NT2/D1 (cell line): ENCODE data around the gene NECTIN1.

Experiments
- DNase-seq: peaks from one replicate; pipeline ENCODE4 v3.0.0-alpha.2; 2011; ENCODE audit warnings: low read depth, low spot score
- H3K27me3 ChIP-seq: 2 replicates; pipeline ENCODE4 v1.6.0; 2011; ENCODE audit warnings: mild to moderate bottlenecking; ENCODE audit not compliant: insufficient read length, insufficient read depth
- H3K36me3 ChIP-seq: 2 replicates; pipeline ENCODE4 v1.6.1; 2011; ENCODE audit warnings: mild to moderate bottlenecking, low read length, mixed read lengths; ENCODE audit not compliant: insufficient read depth, insufficient read length
- H3K4me1 ChIP-seq: 2 replicates; pipeline ENCODE4 v1.5.1; 2011; ENCODE audit not compliant: insufficient read depth, insufficient read length
- H3K4me3 ChIP-seq: 2 replicates; pipeline ENCODE4 v1.5.1; 2011; ENCODE audit warnings: low read depth; ENCODE audit not compliant: insufficient read length
- H3K9ac ChIP-seq: 2 replicates; pipeline ENCODE4 v1.6.0; 2011; ENCODE audit warnings: low read depth; ENCODE audit not compliant: insufficient read length
- H3K9me3 ChIP-seq: 2 replicates; pipeline ENCODE4 v1.5.1; 2011; ENCODE audit warnings: mild to moderate bottlenecking, low read length; ENCODE audit not compliant: insufficient read depth
- SUZ12 ChIP-seq: IDR thresholded peaks from 2 replicates; pipeline ENCODE4 v1.6.1; 2011; ENCODE audit not compliant: insufficient read length, insufficient read depth; ENCODE audit errors: extremely low read depth
- YY1 ChIP-seq: IDR thresholded peaks from 2 replicates; pipeline ENCODE4 v1.6.1; 2011; ENCODE audit not compliant: insufficient read length, insufficient read depth
- ZNF274 ChIP-seq: IDR thresholded peaks from 2 replicates; pipeline ENCODE4 v1.6.1; 2011; ENCODE audit warnings: mild to moderate bottlenecking, low read depth, low read length

Gene NECTIN1

GRCh38 chr11:119721129-119722120 is 7.6 kb downstream of the NECTIN1 start:
- no peak for DNase-seq
- peaks cover 32% of the 10 kb centered on the region for H3K4me1 ChIP-seq
- H3K9me3 ChIP-seq = no peaks in the 10 kb centered on the region
- no peak for TF ChIP-seq SUZ12
- no peak for TF ChIP-seq ZNF274
- TF ChIP-seq YY1 = no peak
- no peak overlapping the region for H3K4me3 ChIP-seq
- no peak overlapping the region for H3K9ac ChIP-seq
- no peaks in the 10 kb centered on the region for H3K27me3 ChIP-seq
- peaks cover 28% of the 10 kb centered on the region for H3K36me3 ChIP-seq

- no peak for DNase-seq
- no peak overlapping the region for H3K9ac ChIP-seq
- no peak for TF ChIP-seq ZNF274
- no peak for TF ChIP-seq YY1
- no peak for TF ChIP-seq SUZ12
- no peak overlapping the region for H3K4me3 ChIP-seq
- H3K9me3 ChIP-seq = no peaks in the 10 kb centered on the region
- peaks cover 35% of the 10 kb centered on the region for H3K4me1 ChIP-seq
- H3K27me3 ChIP-seq = no peaks in the 10 kb centered on the region
- H3K36me3 ChIP-seq = peaks cover 26% of the 10 kb centered on the region
These were observed 8.6 kb downstream of the NECTIN1 start for GRCh38 chr11:119720311-119720913.

GRCh38 chr11:119717839-119718534 is 11.0 kb downstream of the NECTIN1 start:
- Histone ChIP-seq H3K4me1 (peaks cover 27% of the 10 kb centered on the region), H3K27me3 (no peaks in the 10 kb centered on the region), H3K36me3 (peaks cover 20% of the 10 kb centered on the region), H3K4me3 (no peak overlapping the region), H3K9ac (no peak overlapping the region), H3K9me3 (no peaks in the 10 kb centered on the region)
- TF ChIP-seq SUZ12 (no peak), YY1 (no peak)
- DNase-seq = no peak

- DNase-seq = no peak
These were observed 12.2 kb downstream of the NECTIN1 start for GRCh38 chr11:119716582-119717498.

GRCh38 chr11:119714590-119714989 is 14.4 kb downstream of the NECTIN1 start:
- Histone ChIP-seq H3K4me3 (no peak overlapping the region), H3K27me3 (no peaks in the 10 kb centered on the region), H3K4me1 (peaks cover 33% of the 10 kb centered on the region), H3K9ac (no peak overlapping the region), H3K9me3 (no peaks in the 10 kb centered on the region), H3K36me3 (peaks cover 12% of the 10 kb centered on the region)
- no peak for DNase-seq
- TF ChIP-seq ZNF274 = no peak
- no peak for TF ChIP-seq SUZ12
- TF ChIP-seq YY1 = no peak

More at GRCh38 chr11:119716582-119717498, 12.2 kb downstream of the NECTIN1 start:
- TF ChIP-seq ZNF274 = no peak
- TF ChIP-seq SUZ12 = no peak
- no peak for TF ChIP-seq YY1
- H3K36me3 ChIP-seq = peaks cover 20% of the 10 kb centered on the region
- no peaks in the 10 kb centered on the region for H3K27me3 ChIP-seq
- H3K4me1 ChIP-seq = peaks cover 29% of the 10 kb centered on the region
- H3K9me3 ChIP-seq = no peaks in the 10 kb centered on the region
- H3K4me3 ChIP-seq = no peak overlapping the region
- H3K9ac ChIP-seq = no peak overlapping the region

- peaks cover 33% of the 10 kb centered on the region for H3K4me1 ChIP-seq
- no peaks in the 10 kb centered on the region for H3K9me3 ChIP-seq
- no peak overlapping the region for H3K4me3 ChIP-seq
- H3K9ac ChIP-seq = no peak overlapping the region
- no peaks in the 10 kb centered on the region for H3K27me3 ChIP-seq
- no peak for DNase-seq
- TF ChIP-seq SUZ12 = no peak
- TF ChIP-seq YY1 = no peak
- no peak for TF ChIP-seq ZNF274
- H3K36me3 ChIP-seq = peaks cover 10% of the 10 kb centered on the region
These were observed 14.8 kb downstream of the NECTIN1 start for GRCh38 chr11:119714189-119714588.
